ENCODE measurements around the gene ZNF430. TPM values are rescaled to one million over a fixed set of nuclear protein-coding genes. Genes with fewer than 3 reads are reported as not detected.

The ZNF430 gene
- total and polyA plus RNA-seq, 9 of the 15 experiments (the other 6 are each of a cell fraction or from before 2014, with no cell fraction given) = 4.7 to 15.4 (median 9.4) TPM

- TF ChIP-seq AFF1 (IDR thresholded peaks at IDR 0.05; ENCODE audit: low read depth in 1 of 2, partially characterized antibody in 2 of 2) (no peak), RBM25 (IDR thresholded peaks at IDR 0.05; ENCODE audit: low read depth, low read length, severe bottlenecking) (peak; percentile 86), HMG20A (CRISPR knock-in tag; conservative IDR thresholded peaks at IDR 0.05) (no peak), TRIM28 (IDR thresholded peaks at IDR 0.05) (0 out of 2 replicates have a peak, but pooled peaks have one; percentile 60), CEBPB (tag; IDR thresholded peaks at IDR 0.05) (no peak), MEIS2 (IDR thresholded peaks at IDR 0.05; ENCODE audit: partially characterized antibody) (no peak), BACH1 (tag; IDR thresholded peaks at IDR 0.05) (no peak), EZH2 (IDR thresholded peaks at IDR 0.05; ENCODE audit: borderline replicate concordance, low read depth, low read length) (no peak), ZFP91 (CRISPR knock-in tag; IDR thresholded peaks at IDR 0.05) (no peak)
- TF ChIP-seq, protein P1, sequence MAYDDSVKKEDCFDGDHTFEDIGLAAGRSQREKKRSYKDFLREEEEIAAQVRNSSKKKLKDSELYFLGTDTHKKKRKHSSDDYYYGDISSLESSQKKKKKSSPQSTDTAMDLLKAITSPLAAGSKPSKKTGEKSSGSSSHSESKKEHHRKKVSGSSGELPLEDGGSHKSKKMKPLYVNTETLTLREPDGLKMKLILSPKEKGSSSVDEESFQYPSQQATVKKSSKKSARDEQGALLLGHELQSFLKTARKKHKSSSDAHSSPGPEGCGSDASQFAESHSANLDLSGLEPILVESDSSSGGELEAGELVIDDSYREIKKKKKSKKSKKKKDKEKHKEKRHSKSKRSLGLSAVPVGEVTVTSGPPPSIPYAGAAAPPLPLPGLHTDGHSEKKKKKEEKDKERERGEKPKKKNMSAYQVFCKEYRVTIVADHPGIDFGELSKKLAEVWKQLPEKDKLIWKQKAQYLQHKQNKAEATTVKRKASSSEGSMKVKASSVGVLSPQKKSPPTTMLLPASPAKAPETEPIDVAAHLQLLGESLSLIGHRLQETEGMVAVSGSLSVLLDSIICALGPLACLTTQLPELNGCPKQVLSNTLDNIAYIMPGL (CRISPR knock-in tag; IDR thresholded peaks at IDR 0.05) = no peak
These were observed 44.9 kb downstream of the ZNF430 start (continued) for GRCh38 chr19:21065336-21065735.

Measured in K562 (cell line).